ENCODE data around the gene TSPAN14. TPM values are rescaled to one million over a fixed set of nuclear protein-coding genes. Genes with fewer than 3 reads are reported as not detected.
A peak's percentile ranks its signal among the peaks of the same experiment; 100 is the strongest.

TSPAN14 gene
- polyA plus RNA-seq, 10 donors = 35.8 to 53.1 (median 46.3) TPM

DNA sequence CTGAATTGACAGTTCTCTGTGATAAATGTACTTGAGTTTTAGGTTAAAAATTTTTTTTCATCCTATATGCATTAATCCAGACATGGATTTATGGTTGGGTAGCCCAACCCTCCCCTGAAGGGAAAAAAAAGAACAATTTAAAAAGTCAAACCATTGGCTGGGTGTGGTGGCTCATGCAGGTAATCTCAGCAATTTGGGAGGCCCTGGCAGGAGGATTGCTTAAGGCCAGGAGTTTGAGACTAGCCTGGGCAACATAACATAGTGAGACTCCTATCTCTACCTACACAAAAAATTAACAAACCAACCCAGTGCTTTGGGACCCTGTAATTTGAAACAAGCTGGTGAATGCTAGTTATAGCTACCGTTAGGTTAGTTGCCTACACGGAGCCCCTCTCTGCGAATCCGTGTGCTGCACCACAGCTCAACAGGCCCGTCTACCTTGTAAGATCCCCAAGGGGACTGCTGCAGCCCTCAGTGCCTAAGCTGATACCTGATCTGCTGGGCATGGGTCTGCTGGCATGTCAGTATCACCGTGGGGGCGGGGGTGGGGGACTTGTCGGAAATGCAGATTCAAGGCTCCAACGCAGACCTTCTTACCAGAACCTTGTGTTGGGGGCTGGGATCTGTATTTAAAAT, 32.8 kb downstream of the TSPAN14 start:
- no peak for DNase-seq

DNA sequence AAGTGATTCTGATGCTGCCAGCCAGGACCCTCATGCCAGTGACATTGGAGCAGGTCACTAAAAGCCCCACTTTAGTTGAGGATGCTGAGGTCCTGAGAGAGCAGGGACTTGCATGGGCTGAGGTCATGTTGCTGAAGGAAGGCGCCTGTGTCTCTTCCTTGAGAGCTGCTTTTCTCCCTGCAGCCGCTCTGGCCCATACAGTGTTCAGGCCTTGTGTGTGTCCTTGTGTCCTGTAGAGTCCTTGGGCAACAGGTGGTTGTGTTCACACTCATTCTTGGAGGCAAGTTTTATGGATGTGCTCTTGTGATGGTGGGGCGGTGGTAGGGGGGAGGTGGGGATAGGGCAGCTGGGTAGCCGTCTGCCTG, 33.3 kb downstream of the TSPAN14 start:
- no peak for DNase-seq

DNA sequence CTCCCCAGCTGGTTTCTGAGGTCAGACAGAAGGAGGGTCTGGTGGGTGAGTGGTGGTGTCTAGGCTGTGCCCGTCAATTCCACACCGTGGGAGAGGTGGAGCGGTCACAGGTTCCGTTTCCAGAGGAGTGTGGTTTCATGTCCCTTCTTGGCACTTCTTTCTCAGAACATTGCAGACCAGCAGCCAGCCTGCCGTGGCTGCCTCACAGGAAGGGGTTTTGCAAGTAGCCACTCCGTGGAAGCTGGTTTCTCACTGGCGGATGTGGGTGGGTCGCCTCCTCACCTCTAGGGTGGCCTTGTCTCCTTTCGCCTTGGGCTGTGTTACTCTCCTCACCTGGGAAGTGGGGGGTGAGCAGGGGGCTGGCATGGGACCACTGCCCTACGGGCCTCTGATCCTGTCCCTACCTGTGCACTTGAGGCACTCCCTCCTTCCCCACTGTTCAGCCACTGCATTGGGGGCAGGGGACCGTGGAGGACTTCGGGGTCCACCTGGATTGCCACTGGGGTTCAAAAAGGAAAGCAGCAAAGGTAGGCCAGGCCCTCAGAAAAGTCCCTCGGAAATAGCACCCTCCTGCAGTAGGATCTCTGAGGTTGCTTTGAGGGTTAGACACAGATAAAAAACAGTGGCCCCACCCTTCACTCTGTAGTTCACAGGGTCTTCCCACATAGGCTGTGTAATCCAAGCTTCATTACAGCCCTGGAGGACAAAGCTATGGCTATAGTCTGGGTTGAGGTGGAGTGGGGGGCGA, 33.9 kb downstream of the TSPAN14 start:
- DNase-seq = no peak

DNA sequence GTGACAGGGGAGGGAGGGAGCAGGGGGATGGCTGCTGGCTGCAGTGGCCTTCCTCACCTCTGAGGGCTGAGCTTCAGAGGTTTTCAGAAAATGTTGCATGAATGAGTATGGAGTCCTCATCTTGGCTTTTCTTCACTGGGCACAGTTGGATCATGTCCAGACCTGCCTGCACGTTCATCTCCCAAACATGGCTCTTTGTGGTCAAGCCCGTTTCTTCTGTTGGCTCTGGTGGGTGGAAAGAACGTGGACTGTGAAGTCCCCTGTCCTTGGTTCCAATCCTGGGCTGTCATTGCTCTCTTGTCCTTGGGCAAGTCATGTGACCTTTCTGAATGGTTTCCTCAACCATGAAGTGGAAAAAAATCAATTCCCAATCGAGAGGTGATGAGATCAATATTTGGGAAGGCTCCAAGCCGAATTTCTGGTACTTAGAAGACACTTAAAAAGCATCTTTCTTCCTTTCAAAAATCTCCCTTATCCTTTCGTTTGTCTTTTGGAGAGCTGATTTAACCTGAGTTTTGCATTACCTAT, 34.5 kb downstream of the TSPAN14 start:
- no peak for DNase-seq

DNA sequence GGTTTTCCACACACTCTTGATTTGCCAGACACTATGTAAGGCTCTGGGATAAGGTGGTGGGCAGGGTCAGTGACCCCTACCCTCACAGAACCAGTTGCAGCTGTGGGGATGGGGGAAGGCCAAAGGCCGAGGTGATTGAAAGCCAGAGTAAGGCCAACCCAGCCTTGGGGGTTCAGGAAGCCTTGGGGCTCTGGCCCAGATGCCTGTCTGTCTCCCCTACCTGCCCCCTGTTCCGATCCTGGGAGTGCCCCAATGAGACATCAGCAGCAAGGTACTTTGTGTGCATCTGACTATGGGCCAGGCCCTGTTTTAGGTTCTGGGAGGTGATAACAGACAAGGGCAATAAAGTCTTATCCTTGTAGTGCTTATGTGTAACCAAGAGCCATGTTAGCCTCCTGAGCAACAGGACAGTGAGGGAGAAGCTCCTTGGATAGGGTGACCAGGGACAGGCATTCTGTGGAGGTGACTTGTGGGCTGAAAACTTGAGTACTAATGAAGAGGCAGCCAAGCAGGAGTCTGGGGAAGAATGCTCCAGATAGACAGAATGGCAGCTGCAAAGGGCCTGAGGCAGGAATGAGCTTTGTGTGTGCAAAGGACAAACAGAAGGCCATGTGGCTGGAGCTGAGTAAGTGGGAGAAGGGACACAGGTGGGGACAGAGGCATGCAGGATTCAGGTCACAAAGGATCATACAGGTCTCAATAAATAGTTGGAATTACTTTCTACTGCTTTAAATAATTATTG, 35.4 kb downstream of the TSPAN14 start:
- DNase-seq = no peak

DNA sequence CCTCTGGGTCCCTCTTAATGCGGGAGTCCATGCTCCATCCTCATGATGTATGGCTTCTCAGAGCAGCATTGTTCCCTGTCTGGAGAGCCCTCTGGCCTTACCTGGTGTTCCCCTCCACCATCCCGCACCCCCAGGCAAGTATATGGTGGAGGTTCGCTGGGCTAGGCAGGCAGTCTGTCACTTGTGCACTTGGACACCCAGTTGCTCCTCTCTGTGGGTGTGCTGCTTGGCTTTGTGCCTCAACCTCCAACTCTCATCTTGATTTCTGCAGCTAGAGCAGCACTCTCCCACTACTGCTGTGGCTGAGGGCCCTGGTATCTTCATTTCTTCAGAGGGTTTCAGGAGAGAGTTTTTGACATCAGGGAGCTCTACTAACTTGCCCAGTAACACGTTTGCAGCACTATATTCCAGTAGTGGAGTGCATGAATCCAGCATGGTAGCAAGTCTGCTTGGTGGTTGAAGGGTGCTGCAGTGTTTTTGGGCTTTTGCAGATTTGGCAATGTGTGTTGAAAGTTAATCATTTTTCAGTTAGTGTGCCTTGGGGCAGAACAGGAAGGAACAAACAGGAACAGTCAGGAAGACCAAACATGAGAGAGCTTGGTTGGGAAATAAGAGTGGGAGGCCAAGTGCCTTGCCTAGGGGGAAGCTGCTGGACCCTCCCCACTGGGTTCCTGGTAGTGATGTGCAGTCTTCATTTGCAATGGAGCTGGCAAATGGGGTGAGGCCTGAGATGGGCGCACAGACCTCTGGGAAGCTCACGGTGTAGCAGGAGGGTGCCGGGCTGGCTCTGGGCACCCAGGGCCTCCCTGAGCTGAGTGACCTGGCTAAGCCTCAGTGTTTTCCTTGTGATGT, 37.4 kb downstream of the TSPAN14 start:
- no peak for DNase-seq

DNA sequence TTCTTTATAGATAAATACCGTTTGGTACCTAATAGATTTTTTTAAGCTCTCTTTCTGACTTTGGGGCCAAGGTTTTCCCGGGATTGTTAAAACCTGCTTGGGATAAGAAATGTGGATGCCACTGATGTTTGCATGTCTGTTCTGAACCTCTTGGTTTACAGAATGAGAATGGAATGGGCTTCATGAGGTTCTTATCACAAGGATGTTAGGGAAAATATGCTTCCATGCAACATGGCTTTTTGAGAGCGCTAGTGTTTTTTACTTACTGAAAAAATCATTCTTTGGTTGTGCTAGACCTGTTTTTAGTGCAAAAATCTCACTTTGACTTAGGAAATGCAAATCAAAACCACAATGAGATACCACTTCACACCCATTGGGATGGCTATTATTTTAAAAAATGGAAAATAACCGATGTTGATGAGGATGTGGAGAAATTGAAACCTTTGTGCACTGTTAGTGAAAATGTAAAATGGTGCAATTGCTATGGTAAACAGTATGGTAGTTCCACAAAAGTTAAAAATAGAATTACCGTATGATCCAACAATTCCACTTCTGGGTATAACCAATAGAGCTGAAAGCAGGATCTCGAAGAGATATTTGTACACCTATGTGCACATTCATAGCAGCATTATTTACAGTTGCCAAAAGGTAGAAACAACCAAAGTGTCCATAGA, 38.9 kb downstream of the TSPAN14 start:
- no peak for DNase-seq

DNA sequence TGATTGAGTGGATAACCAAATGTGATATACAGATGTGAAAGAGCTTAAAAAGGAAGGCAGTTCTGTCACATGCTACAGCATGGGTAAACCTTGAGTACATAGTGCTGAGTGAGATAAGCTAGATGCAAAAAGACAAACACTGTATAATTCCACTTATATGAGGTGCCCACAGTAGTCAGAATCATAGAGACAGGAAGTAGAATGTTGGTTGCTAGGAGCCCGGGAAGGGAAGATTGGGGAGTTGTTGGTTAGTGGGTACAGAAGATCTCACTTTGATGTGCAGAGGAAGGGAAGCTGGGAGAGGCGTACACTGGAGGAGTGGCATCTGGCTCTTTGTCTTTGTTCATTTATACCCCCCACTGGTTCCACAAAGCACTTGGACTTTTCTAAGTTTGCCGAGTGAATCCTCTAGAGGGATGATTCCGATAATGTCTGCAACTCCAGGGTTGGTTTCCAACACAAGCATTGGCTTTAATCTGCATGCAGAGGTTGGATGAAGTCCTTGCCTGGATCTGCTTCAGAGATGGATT, 39.5 kb downstream of the TSPAN14 start:
- peak; percentile 45 to 70 (median 54) for DNase-seq

DNA sequence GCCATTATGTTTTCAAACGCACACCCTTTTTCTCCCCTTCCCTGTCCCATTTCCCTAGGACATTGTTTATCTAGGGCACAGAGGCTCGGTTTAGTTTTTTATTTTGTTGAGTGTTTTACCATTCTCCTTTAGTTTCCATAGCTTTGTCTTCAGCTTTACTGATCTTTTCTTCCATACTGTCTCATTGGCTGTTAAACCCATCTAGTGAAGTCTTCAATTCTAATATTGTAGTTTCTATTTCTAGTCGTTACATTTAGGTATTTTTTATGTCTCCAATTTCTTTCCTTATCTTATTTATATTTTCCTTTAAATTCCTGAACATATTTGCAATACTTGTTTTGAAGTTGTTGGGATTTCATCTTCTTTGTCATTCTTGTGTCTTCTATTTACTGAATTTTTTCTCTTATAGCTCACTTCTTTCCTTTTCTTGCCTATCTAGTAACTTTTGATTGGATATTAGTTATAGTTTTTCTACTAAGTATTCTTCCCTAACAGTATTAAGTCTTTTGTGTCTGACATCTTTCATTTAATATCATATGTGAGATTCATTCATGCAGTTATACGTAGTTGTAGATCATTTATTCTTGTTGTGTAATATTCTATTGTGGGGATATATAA, 42.6 kb downstream of the TSPAN14 start:
- no peak for DNase-seq

DNA sequence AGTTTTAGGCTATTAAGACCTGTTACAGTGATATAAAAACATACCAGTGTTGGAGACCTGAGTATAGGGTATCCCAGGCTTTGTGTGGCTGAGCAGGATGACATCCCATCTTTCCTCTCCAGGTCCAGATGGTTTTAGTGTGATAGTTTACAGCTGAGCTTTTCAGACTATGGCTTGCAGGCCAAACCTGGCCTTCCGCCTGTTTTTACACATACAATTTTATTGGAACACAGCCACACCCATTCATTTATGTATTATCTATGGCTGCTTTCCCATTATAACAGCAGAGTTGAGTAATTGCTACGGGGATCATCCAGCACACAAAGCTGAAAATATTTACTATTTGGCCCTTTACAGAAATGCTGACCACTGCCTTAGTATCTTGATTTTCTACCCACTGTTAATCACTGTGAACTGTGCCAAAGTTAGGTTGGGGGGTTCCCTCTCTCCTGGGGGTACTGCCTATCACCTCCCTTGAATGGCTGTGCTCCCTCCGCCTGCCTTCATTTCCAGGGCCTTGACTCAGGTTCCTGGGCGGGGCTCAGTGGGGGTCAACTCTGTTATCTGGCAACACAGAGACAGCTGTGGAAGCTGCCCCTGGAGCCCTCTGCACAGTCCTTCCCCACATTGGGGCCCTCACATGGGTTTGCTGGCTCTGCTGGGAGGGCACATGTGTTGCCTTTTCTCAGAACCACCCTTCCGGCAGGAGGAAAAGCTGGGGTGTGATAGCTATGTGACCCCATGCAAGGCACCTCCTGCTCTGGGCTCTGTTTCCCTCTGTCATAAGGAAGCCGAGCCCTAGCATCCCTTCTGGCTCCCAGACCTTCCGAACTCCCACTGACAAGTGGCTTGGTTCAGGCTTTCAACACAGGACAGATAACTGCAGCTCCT, 43.3 kb downstream of the TSPAN14 start:
- peak; percentile 60 to 92 (median 77) for DNase-seq

DNA sequence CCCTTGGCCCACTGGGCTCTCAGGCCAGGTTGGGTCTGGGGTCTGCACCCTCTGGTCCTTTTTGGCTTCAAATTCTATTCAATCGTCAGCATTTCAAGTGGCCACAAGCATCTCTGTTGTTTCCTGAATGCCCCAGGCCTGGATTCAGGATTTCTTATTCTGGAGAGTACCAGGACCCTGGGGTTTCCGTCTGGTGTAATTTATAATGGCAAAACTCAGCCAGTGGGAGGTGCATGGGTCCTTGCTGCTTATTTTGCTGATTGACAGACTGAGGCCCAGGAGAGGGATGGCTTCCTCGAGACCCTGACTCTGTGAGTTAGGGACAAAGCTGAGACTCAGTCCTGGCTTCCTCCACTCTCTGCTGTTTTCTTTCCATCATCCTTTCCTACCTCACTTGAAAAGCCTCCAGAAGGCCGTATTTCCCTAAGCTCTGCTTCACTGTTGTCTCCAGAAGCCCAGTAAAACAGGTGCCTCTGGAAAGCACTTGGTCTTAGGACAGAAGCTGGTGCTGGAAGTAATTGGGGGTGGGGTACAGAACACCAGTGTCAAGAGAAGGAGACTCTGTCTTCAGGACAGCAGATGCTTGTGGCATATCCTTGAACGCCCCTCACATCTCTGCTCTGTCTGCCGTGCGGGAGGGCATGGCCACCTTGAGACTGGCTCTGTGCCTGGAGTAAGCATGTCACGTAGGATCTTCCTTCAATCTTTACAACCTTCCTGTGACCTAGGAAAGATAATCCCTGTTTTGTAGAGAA, 44.1 kb downstream of the TSPAN14 start:
- DNase-seq = no peak

DNA sequence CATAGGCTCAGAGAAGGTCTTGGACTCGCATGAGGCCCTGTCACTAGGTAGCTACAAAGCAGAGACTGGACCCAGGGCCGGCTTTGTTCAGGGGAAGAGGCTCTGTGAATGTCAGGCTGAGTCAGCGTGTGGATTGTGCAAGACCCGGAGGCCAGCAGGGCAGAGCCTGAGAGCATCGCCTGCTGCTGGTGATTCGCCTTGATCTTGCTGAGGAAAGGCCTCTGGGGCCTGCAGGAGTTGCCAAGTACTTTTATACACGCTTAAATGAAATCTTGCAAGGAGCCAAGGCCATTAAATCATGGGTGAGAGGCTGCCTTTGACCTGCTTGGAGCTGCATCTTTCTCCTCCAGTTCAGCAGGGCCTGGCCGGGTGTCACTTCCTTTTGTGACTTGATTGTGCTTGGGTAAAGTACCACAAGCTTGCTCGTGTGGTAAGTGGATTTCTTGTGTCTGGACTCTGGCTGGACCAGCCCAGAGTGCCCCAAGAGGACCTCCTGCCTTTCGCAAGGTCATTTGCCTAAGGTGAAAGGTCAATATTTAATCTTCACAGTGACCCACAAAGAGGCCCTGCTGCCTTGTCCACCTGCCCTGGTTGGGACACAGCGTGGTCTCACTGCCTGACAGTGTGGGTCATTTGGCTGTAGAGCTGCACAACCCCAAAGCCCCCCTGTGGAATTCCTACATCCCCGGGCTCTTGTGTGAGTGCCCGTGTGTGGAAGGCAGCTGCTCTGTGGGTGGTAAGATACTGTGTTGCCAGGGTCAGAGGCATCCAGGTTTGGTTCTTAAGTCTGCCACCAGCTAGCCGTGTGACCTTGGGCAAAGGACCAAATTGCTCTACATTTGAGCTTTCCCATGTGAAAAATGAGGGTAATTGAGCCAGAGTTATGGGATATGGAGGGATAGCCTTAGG, 45.0 kb downstream of the TSPAN14 start:
- peak; percentile 81 to 92 (median 88) for DNase-seq

DNA sequence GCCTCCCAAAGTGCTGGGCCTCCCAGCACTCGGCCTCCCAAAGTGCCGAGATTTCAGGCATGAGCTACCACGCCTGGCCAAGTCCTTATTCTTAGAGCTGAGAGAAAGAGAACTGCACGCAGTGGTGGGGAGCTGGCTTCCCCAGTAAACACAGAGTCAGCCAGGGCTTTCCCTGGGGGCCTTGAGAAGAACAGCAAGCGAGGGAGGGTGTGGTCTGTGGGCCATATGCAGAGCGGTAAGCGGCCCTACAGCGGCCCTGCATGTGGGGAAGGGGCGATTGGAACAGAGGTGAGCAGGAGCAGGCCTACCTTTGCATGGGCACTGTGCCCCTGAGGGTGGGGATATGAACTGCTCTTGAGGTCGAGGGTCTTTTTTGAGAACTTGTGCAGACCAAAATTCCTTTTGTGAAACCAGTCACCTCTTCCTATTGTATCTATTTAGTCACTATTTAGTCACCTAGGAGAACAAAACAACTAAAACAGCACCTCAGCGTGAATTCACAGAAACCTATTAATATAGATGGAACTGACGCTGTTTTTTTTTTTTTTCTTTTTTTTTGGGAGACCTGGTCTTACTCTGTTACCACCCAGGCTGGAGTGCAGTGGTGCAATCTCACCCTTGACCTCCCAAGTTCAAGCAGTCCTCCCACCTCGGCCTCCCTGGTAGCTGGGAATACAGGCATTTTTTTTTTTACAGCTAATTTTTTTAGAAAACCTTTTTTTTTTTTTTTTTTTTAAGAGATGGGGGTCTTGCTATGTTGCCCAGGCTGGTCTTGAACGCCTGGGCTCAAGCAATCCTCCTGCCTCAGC, 46.7 kb downstream of the TSPAN14 start:
- DNase-seq = peak; percentile 52 to 91 (median 78)

DNA sequence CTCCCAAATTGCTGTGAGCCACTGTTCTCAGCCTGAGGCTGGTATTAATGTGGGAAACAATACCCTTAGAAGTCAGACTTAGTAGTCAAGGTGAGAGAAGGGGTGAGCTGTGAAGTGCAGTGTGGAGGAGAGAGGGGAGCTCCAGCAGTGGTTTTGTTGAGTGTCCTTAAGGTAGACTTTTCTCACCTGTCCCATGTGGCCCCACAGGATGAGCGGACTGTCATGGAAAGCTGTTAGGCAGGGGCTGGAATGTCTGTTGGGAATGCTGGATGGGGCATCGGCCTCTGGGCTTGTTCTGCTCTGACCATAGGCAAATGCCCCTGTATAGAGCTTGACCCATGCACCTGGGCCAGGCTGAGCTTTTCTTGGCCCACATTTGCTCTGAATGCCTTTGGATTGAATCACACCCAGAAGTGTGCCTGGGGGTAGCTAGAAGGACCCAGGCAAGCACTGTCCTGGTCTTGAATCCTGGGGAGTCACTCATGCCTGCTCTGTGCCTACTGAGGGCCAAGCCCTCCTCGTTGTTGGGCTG, 47.3 kb downstream of the TSPAN14 start:
- no peak for DNase-seq

DNA sequence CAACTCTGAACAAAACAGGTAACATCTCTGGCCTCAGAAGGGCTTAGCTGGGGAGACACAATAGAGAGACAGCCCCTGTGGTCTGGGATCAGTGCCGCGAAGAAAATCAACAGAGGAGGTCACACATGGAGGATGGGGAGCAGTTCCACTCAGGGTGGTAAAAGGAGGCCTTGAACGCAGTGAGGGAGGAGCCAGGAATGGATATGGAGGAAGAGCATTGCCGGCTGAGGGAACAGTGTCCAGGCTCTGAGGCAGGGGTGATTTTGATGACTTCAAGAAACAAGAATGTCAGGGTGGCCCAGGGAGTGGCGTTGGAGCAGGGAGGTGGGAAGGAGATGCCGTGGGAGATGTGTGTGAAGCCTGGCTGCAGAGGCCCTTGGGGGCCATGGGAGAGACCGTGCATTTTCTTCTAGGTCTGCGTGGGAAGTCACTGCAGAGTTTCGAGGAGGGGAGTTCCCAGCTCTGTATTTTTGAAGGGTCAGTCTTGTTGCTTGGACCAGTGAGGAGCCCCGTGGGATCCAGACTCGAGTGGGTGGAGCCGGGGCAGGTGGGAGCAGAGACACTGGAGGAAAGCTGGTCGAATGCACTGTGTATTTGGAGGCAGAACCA, 47.9 kb downstream of the TSPAN14 start:
- DNase-seq = no peak

Measured in muscle of back (tissue), 11 donors.